ENCODE results near the gene E2F6.

DNA sequence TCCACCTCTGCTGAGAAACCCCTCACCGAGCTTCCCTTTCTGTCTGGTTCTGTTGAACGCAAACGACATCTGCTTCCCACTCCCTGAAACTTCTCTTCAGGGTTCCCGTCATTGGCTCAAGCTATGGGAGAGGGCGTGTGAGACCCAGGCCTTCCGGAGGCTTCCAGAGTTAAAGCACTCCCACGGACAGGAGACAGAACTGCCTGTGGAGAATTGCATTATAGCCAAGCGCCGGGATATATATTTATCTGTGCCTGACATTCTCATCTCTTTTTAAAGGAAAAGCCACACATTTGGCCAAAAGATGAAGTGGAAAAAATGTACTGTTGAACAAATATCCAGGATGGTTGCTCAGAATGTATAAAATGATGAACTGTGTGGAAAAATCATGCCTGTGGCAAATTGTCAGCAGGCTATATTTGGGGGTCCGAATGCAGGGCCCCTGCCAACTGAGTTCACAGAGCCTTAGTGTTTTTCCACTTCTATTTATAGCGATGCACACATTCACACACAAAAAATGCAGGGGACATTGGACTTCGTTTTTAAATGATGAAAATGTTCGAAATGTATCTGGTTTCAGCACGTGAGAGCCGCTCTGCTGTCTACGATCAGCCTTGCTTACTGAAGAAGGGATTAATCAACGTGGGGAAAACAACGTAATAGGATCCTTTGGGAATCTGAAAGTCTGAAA, 59.5 kb downstream of the E2F6 start:
- TF ChIP-seq POLR2AphosphoS5 (IDR thresholded peaks at IDR 0.05; ENCODE audit: low read depth, low read length), result no peak
- TF ChIP-seq TAF1 (IDR thresholded peaks at IDR 0.05; ENCODE audit: borderline replicate concordance, insufficient read depth, low read length), result no peak
- TF ChIP-seq, protein P1, sequence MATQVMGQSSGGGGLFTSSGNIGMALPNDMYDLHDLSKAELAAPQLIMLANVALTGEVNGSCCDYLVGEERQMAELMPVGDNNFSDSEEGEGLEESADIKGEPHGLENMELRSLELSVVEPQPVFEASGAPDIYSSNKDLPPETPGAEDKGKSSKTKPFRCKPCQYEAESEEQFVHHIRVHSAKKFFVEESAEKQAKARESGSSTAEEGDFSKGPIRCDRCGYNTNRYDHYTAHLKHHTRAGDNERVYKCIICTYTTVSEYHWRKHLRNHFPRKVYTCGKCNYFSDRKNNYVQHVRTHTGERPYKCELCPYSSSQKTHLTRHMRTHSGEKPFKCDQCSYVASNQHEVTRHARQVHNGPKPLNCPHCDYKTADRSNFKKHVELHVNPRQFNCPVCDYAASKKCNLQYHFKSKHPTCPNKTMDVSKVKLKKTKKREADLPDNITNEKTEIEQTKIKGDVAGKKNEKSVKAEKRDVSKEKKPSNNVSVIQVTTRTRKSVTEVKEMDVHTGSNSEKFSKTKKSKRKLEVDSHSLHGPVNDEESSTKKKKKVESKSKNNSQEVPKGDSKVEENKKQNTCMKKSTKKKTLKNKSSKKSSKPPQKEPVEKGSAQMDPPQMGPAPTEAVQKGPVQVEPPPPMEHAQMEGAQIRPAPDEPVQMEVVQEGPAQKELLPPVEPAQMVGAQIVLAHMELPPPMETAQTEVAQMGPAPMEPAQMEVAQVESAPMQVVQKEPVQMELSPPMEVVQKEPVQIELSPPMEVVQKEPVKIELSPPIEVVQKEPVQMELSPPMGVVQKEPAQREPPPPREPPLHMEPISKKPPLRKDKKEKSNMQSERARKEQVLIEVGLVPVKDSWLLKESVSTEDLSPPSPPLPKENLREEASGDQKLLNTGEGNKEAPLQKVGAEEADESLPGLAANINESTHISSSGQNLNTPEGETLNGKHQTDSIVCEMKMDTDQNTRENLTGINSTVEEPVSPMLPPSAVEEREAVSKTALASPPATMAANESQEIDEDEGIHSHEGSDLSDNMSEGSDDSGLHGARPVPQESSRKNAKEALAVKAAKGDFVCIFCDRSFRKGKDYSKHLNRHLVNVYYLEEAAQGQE (IDR thresholded peaks at IDR 0.05; ENCODE audit: insufficient read depth in 1 of 2, low read depth in 2 of 2, low read length in 2 of 2), result no peak
- no peak for TF ChIP-seq SIN3A (IDR thresholded peaks at IDR 0.05; ENCODE audit: borderline replicate concordance, insufficient read depth, low read length)
- no peak for TF ChIP-seq FOXP2 (optimal IDR thresholded peaks at IDR 0.05; ENCODE audit: borderline replicate concordance, extremely low read depth, extremely low read length, insufficient read depth)

Data from PFSK-1 (cell line).